ENCODE measurements around the gene KRTAP10-4. TPM values are rescaled to one million over a fixed set of nuclear protein-coding genes. Genes with fewer than 3 reads are reported as not detected.

The KRTAP10-4 gene
- total and polyA plus RNA-seq, 3 donors from 2014 or later, result 0.24 TPM; not detected in 2

- 40 to 48% methylated on average over 11 of the region's 11 CpGs for WGBS, 2 donors
- H3K4me3 ChIP-seq, result no peak overlapping the region
- H3K9me3 ChIP-seq, result no peaks in the 10 kb centered on the region
- TF ChIP-seq POLR2A (IDR thresholded peaks at IDR 0.05), result no peak
- no peak for TF ChIP-seq CTCF (IDR thresholded peaks at IDR 0.05)
- intact Hi-C loops (cut with DNase I; ENCODE audit: low total_unique reads), result no loop called here
- no peak for DNase-seq
- H3K27me3 ChIP-seq, result no peaks in the 10 kb centered on the region
- H3K27ac ChIP-seq, result no peak overlapping the region
- H3K4me1 ChIP-seq, result no peaks in the 10 kb centered on the region
- H3K36me3 ChIP-seq (ENCODE audit: low read depth, missing control alignments), result no peaks in the 10 kb centered on the region
These were observed 9.7 kb downstream of the KRTAP10-4 start for GRCh38 chr21:44583089-44583799.

- H3K4me3 ChIP-seq, result no peak overlapping the region
- TF ChIP-seq POLR2A (IDR thresholded peaks at IDR 0.05) (no peak), CTCF (IDR thresholded peaks at IDR 0.05) (no peak)
- DNase-seq, result no peak
- WGBS, 2 donors, result 79 to 83% methylated on average over 6 of the region's 6 CpGs
- H3K36me3 ChIP-seq (ENCODE audit: low read depth, missing control alignments), result no peaks in the 10 kb centered on the region
- no peaks in the 10 kb centered on the region for H3K4me1 ChIP-seq
- intact Hi-C loops (cut with DNase I; ENCODE audit: low total_unique reads), result no loop called here
- no peaks in the 10 kb centered on the region for H3K27me3 ChIP-seq
- no peaks in the 10 kb centered on the region for H3K9me3 ChIP-seq
- no peak overlapping the region for H3K27ac ChIP-seq
These were observed 10.2 kb downstream of the KRTAP10-4 start for GRCh38 chr21:44583800-44584147.

- TF ChIP-seq CTCF (IDR thresholded peaks at IDR 0.05), result no peak
- no peak for TF ChIP-seq POLR2A (IDR thresholded peaks at IDR 0.05)
- WGBS, 2 donors, result 86 to 95% methylated on average over 3 of the region's 3 CpGs
These were observed 12.4 kb downstream of the KRTAP10-4 start for GRCh38 chr21:44585892-44586291.

GRCh38 chr21:44589094-44589493 lies 15.6 kb downstream of the KRTAP10-4 start:
- DNase-seq, result no peak
- WGBS, 2 donors, result 96% methylated on average over 2 of the region's 2 CpGs

More at GRCh38 chr21:44585892-44586291, 12.4 kb downstream of the KRTAP10-4 start:
- no peak overlapping the region for H3K27ac ChIP-seq
- no peak for DNase-seq
- H3K4me3 ChIP-seq, result no peak overlapping the region
- intact Hi-C loops (cut with DNase I; ENCODE audit: low total_unique reads), result no loop called here
- H3K36me3 ChIP-seq (ENCODE audit: low read depth, missing control alignments), result no peaks in the 10 kb centered on the region
- no peaks in the 10 kb centered on the region for H3K4me1 ChIP-seq
- no peaks in the 10 kb centered on the region for H3K9me3 ChIP-seq
- no peaks in the 10 kb centered on the region for H3K27me3 ChIP-seq

More at GRCh38 chr21:44589094-44589493, 15.6 kb downstream of the KRTAP10-4 start:
- no peaks in the 10 kb centered on the region for H3K4me1 ChIP-seq
- H3K27ac ChIP-seq, result no peak overlapping the region
- H3K9me3 ChIP-seq, result no peaks in the 10 kb centered on the region
- H3K27me3 ChIP-seq, result no peaks in the 10 kb centered on the region
- intact Hi-C loops (cut with DNase I; ENCODE audit: low total_unique reads), result no loop called here
- H3K36me3 ChIP-seq (ENCODE audit: low read depth, missing control alignments), result no peaks in the 10 kb centered on the region
- H3K4me3 ChIP-seq, result no peak overlapping the region
- TF ChIP-seq CTCF (IDR thresholded peaks at IDR 0.05) (no peak), POLR2A (IDR thresholded peaks at IDR 0.05) (no peak)
